HepG2 (cell line): ENCODE measurements around the gene STRN3. TPM values are rescaled to one million over a fixed set of nuclear protein-coding genes. Genes with fewer than 3 reads are reported as not detected.

Experiments
- AGO2 ChIP-seq: fragments of 200-400 bp; formaldehyde crosslinking; optimal IDR thresholded peaks from 2 replicates; pipeline ENCODE3; 2017; ENCODE audit warnings: mild to moderate bottlenecking, low read depth, low read length, moderate library complexity
- AHR ChIP-seq: IDR thresholded peaks from 2 replicates; pipeline ENCODE4 v1.6.1; 2018; ENCODE audit warnings: missing genetic modification reagents, missing compliant biosample characterization
- ATM ChIP-seq: fragments of 450-650 bp; IDR thresholded peaks from 2 replicates; pipeline ENCODE4 v1.7.1; 2017; ENCODE audit warnings: mild to moderate bottlenecking, borderline replicate concordance
- ELF4 ChIP-seq: sonication (generic); formaldehyde crosslinking; IDR thresholded peaks from 2 replicates; pipeline ENCODE4 v1.5.0; 2020; ENCODE audit warnings: missing genetic modification reagents, mild to moderate bottlenecking, moderate library complexity, borderline replicate concordance
- FOXP1 ChIP-seq, 2 experiments: fragments of 450-650 bp in 1 of 2; IDR thresholded peaks; 2 replicates each; pipeline ENCODE4 v1.6.1; 2017 to 2018; ENCODE audit warnings: antibody characterized with exemption in 1 of 2
- MLLT10 ChIP-seq: sonication (generic); formaldehyde crosslinking; IDR thresholded peaks from 2 replicates; pipeline ENCODE4 v1.4.0; 2020; ENCODE audit warnings: missing genetic modification reagents
- POGZ ChIP-seq: sonication (generic); formaldehyde crosslinking; IDR thresholded peaks from 2 replicates; pipeline ENCODE4 v1.4.0; 2020; ENCODE audit warnings: mild to moderate bottlenecking, missing genetic modification reagents
- PTBP1 ChIP-seq: fragments of 200-400 bp; formaldehyde crosslinking; IDR thresholded peaks from 2 replicates; pipeline ENCODE4 v1.6.1; 2018; ENCODE audit warnings: low read length, low read depth; ENCODE audit not compliant: poor library complexity, severe bottlenecking
- ZNF446 ChIP-seq: sonication (generic); formaldehyde crosslinking; IDR thresholded peaks from 2 replicates; pipeline ENCODE4 v1.5.0; 2020; ENCODE audit warnings: mild to moderate bottlenecking, missing genetic modification reagents
- ZNF496 ChIP-seq: sonication (generic); formaldehyde crosslinking; IDR thresholded peaks from 2 replicates; pipeline ENCODE4 v1.8.1; 2023; ENCODE audit warnings: mild to moderate bottlenecking, moderate library complexity, missing genetic modification reagents; ENCODE audit not compliant: insufficient replicate concordance
- ZNF543 ChIP-seq: sonication (generic); formaldehyde crosslinking; IDR thresholded peaks from 2 replicates; pipeline ENCODE4 v1.4.0; 2020; ENCODE audit warnings: mild to moderate bottlenecking, missing genetic modification reagents
- ZNF577 ChIP-seq: sonication (generic); formaldehyde crosslinking; IDR thresholded peaks from 2 replicates; pipeline ENCODE4 v1.4.0; 2020; ENCODE audit warnings: mild to moderate bottlenecking, low read depth, missing genetic modification reagents, borderline replicate concordance
- ZNF850 ChIP-seq: sonication (generic); formaldehyde crosslinking; conservative IDR thresholded peaks from 2 replicates; pipeline ENCODE4 v1.9.0; 2021; ENCODE audit warnings: mild to moderate bottlenecking, missing genetic modification reagents
- polyA plus RNA-seq, 8 experiments: library from polyadenylated mRNA; depleted of rRNA in 3 of 8; stranded (reverse) in 7 of 8; unstranded in 1 of 8; fragments of >200 nt; fragmentation: Illumina TruSeq in 4 of 8; extraction: Trizol in 4 of 8; gene quantifications; 2 replicates each; pipeline versions ENCODE4 v1.2.1 to v1.2.3, GENCODE V29; 2011 to 2016; ENCODE audit warnings: low read depth in 4 of 8, missing spikeins in 1 of 8, mixed read lengths in 1 of 8; ENCODE audit not compliant: insufficient read depth in 1 of 8
- total RNA-seq, 5 experiments: library from RNA; depleted of rRNA; stranded (reverse); fragments of >200 nt; fragmentation: Illumina TruSeq; extraction: Trizol; gene quantifications; 2 replicates each; pipeline ENCODE4 v1.2.3, GENCODE V29; 2016; ENCODE audit warnings: low read depth in 1 of 5
- TF ChIP-seq, protein P1 (sequence below), 2 experiments: fragments of 450-650 bp in 1 of 2; sonication (generic) in 1 of 2; formaldehyde crosslinking; IDR thresholded peaks; 2 replicates each; pipeline versions ENCODE4 v1.5.0 to v1.8.0; 2020 to 2022; ENCODE audit warnings: mild to moderate bottlenecking in 1 of 2, missing genetic modification reagents in 1 of 2
- TF ChIP-seq, protein P2 (sequence below): IDR thresholded peaks from 2 replicates; pipeline ENCODE4 v1.6.1; 2016; ENCODE audit warnings: mild to moderate bottlenecking
- TF ChIP-seq, protein P3 (sequence below): sonication (generic); formaldehyde crosslinking; IDR thresholded peaks from 2 replicates; pipeline ENCODE4 v1.5.1; 2020; ENCODE audit warnings: mild to moderate bottlenecking, missing genetic modification reagents
- TF ChIP-seq, protein P4 (sequence below): sonication (generic); formaldehyde crosslinking; IDR thresholded peaks from 2 replicates; pipeline ENCODE4 v1.4.0; 2020; ENCODE audit warnings: missing genetic modification reagents

STRN3 gene
- total and polyA plus RNA-seq, 2 of the 13 experiments (the other 11 are each of a cell fraction or from before 2014, with no cell fraction given) = 49.4 to 123 TPM

DNA sequence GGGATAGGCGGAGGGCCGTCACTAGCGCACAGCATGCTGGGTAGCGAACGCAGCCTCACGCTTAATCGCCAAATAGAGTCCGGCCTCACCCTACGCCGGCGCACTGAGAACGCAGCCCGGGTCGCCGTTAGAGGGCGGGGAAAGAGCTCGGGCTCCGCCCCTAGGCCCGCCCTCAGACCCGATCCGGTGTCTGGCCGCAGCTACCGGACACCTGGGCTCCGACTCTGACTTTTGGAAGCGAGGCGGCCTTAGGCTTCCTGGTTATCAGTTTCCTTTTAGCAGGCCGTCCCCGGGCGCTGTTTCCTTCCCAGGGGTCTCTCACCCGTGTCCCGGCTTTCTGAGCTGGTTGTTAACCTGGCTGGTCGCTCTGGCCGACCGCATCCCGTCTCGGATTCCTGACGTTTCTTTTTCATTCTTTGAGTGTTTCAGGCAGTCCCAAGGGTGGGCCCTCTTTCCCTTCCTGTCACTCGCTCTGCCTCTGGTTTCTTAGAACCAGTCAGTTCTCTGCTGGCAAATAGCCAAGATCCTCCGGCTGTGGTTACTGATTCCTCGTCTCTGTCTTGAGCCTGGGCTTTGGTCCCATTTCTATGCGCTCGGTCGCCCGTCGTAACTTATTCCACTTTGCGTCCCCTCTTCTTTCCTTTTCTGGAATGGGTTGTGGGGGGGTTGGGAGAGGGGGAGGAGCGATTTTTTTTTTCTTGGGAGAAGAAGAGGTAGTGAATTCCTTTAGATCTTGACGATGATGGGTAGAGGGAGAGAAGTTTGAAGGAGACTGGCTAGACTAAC is 464 bp upstream of the STRN3 start (continued):
- TF ChIP-seq, protein P1, sequence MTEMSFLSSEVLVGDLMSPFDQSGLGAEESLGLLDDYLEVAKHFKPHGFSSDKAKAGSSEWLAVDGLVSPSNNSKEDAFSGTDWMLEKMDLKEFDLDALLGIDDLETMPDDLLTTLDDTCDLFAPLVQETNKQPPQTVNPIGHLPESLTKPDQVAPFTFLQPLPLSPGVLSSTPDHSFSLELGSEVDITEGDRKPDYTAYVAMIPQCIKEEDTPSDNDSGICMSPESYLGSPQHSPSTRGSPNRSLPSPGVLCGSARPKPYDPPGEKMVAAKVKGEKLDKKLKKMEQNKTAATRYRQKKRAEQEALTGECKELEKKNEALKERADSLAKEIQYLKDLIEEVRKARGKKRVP (CRISPR knock-in tag; IDR thresholded peaks at IDR 0.05) = no peak; a peak in 1 of 4 replicates
- TF ChIP-seq AHR (CRISPR knock-in tag) (peak; percentile 77; the same call in 1 of the 2 replicates), ZNF577 (CRISPR knock-in tag) (no peak), ZNF543 (CRISPR knock-in tag) (no peak; the same call in 1 of the 2 replicates), PTBP1 (peak; percentile 92), MLLT10 (CRISPR knock-in tag) (no peak), ZNF496 (CRISPR knock-in tag) (no peak), AGO2 (no peak), ZNF446 (CRISPR knock-in tag) (no peak), ZNF850 (CRISPR knock-in tag) (0 out of 2 replicates have a peak, but pooled peaks have one; percentile 87), FOXP1 (IDR thresholded peaks at IDR 0.05) (no peak), FOXP1 (CRISPR knock-in tag; IDR thresholded peaks at IDR 0.05) (peak; percentile 9; the same call in 1 of the 2 replicates), ATM (no peak), ELF4 (CRISPR knock-in tag) (peak; percentile 98), POGZ (peak; percentile 94)
- TF ChIP-seq, protein P2, sequence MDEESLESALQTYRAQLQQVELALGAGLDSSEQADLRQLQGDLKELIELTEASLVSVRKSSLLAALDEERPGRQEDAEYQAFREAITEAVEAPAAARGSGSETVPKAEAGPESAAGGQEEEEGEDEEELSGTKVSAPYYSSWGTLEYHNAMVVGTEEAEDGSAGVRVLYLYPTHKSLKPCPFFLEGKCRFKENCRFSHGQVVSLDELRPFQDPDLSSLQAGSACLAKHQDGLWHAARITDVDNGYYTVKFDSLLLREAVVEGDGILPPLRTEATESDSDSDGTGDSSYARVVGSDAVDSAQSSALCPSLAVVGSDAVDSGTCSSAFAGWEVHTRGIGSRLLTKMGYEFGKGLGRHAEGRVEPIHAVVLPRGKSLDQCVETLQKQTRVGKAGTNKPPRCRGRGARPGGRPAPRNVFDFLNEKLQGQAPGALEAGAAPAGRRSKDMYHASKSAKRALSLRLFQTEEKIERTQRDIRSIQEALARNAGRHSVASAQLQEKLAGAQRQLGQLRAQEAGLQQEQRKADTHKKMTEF (CRISPR knock-in tag) = peak; percentile 80
- TF ChIP-seq, protein P3, sequence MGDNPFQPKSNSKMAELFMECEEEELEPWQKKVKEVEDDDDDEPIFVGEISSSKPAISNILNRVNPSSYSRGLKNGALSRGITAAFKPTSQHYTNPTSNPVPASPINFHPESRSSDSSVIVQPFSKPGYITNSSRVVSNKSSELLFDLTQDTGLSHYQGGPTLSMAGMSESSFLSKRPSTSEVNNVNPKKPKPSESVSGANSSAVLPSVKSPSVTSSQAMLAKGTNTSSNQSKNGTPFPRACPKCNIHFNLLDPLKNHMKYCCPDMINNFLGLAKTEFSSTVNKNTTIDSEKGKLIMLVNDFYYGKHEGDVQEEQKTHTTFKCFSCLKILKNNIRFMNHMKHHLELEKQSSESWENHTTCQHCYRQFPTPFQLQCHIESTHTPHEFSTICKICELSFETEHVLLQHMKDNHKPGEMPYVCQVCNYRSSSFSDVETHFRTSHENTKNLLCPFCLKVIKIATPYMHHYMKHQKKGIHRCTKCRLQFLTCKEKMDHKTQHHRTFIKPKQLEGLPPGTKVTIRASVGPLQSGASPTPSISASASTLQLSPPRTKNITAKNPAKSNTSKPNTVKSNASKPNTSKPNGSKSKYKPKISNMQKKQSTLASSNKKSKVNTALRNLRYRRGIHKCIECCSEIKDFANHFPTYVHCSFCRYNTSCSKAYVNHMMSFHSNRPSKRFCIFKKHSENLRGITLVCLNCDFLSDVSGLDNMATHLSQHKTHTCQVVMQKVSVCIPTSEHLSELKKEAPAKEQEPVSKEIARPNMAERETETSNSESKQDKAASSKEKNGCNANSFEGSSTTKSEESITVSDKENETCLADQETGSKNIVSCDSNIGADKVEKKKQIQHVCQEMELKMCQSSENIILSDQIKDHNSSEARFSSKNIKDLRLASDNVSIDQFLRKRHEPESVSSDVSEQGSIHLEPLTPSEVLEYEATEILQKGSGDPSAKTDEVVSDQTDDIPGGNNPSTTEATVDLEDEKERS = peak; percentile 81
- TF ChIP-seq, protein P4, sequence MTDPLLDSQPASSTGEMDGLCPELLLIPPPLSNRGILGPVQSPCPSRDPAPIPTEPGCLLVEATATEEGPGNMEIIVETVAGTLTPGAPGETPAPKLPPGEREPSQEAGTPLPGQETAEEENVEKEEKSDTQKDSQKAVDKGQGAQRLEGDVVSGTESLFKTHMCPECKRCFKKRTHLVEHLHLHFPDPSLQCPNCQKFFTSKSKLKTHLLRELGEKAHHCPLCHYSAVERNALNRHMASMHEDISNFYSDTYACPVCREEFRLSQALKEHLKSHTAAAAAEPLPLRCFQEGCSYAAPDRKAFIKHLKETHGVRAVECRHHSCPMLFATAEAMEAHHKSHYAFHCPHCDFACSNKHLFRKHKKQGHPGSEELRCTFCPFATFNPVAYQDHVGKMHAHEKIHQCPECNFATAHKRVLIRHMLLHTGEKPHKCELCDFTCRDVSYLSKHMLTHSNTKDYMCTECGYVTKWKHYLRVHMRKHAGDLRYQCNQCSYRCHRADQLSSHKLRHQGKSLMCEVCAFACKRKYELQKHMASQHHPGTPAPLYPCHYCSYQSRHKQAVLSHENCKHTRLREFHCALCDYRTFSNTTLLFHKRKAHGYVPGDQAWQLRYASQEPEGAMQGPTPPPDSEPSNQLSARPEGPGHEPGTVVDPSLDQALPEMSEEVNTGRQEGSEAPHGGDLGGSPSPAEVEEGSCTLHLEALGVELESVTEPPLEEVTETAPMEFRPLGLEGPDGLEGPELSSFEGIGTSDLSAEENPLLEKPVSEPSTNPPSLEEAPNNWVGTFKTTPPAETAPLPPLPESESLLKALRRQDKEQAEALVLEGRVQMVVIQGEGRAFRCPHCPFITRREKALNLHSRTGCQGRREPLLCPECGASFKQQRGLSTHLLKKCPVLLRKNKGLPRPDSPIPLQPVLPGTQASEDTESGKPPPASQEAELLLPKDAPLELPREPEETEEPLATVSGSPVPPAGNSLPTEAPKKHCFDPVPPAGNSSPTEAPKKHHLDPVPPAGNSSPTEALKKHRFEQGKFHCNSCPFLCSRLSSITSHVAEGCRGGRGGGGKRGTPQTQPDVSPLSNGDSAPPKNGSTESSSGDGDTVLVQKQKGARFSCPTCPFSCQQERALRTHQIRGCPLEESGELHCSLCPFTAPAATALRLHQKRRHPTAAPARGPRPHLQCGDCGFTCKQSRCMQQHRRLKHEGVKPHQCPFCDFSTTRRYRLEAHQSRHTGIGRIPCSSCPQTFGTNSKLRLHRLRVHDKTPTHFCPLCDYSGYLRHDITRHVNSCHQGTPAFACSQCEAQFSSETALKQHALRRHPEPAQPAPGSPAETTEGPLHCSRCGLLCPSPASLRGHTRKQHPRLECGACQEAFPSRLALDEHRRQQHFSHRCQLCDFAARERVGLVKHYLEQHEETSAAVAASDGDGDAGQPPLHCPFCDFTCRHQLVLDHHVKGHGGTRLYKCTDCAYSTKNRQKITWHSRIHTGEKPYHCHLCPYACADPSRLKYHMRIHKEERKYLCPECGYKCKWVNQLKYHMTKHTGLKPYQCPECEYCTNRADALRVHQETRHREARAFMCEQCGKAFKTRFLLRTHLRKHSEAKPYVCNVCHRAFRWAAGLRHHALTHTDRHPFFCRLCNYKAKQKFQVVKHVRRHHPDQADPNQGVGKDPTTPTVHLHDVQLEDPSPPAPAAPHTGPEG = peak; percentile 76
